ENCODE measurements around the gene TRPC4. TPM values are rescaled to one million over a fixed set of nuclear protein-coding genes. Genes with fewer than 3 reads are reported as not detected.

The TRPC4 gene
- total and polyA plus RNA-seq, 7 donors = 0.64 to 11.8 (median 9.4) TPM; not detected in 1

- H3K4me1 ChIP-seq = peaks cover 0 to 36% (median 18%) of the 10 kb centered on the region in 4 donors
- WGBS, 2 donors = 75 to 83% methylated on average over 2 of the region's 2 CpGs
- H3K27me3 ChIP-seq = no peaks in the 10 kb centered on the region
- no peaks in the 10 kb centered on the region for H3K36me3 ChIP-seq
- peak overlapping the region in 2 of 4 donors; percentile 1 to 53 for H3K27ac ChIP-seq
- H3K4me3 ChIP-seq = no peak overlapping the region
- intact Hi-C loops (cut with DNase I) = no loop called here
- no peak for TF ChIP-seq CTCF (IDR thresholded peaks at IDR 0.05)
- TF ChIP-seq POLR2AphosphoS5 (IDR thresholded peaks at IDR 0.05) = no peak
- no peak for TF ChIP-seq EP300 (IDR thresholded peaks at IDR 0.05)
- TF ChIP-seq POLR2A (IDR thresholded peaks at IDR 0.05) = no peak
- no peak for DNase-seq
- no peaks in the 10 kb centered on the region for H3K9me3 ChIP-seq
Measured at GRCh38 chr13:37618554-37618953, 251.0 kb downstream of the TRPC4 start.

GRCh38 chr13:37617173-37617572 is 252.4 kb downstream of the TRPC4 start:
- WGBS, 2 donors = 52 to 61% methylated on average over 1 of the region's 1 CpG
- Histone ChIP-seq H3K4me1 (peaks cover 0 to 36% (median 18%) of the 10 kb centered on the region in 4 donors), H3K27ac (no peak overlapping the region), H3K9me3 (no peaks in the 10 kb centered on the region), H3K4me3 (no peak overlapping the region), H3K36me3 (no peaks in the 10 kb centered on the region), H3K27me3 (no peaks in the 10 kb centered on the region)
- TF ChIP-seq POLR2AphosphoS5 (IDR thresholded peaks at IDR 0.05) (no peak), CTCF (IDR thresholded peaks at IDR 0.05) (no peak), EP300 (IDR thresholded peaks at IDR 0.05) (no peak), POLR2A (IDR thresholded peaks at IDR 0.05) (no peak)
- DNase-seq = no peak
- intact Hi-C loops (cut with DNase I) = no loop called here

GRCh38 chr13:37616131-37616530 is 253.4 kb downstream of the TRPC4 start:
- TF ChIP-seq POLR2AphosphoS5 (IDR thresholded peaks at IDR 0.05) = no peak
- no peak for TF ChIP-seq POLR2A (IDR thresholded peaks at IDR 0.05)
- TF ChIP-seq CTCF (IDR thresholded peaks at IDR 0.05) = no peak
- no peak for TF ChIP-seq EP300 (IDR thresholded peaks at IDR 0.05)
- Histone ChIP-seq H3K27me3 (no peaks in the 10 kb centered on the region), H3K36me3 (no peaks in the 10 kb centered on the region), H3K27ac (no peak overlapping the region), H3K9me3 (no peaks in the 10 kb centered on the region), H3K4me1 (peaks cover 0 to 31% (median 15%) of the 10 kb centered on the region in 4 donors), H3K4me3 (no peak overlapping the region)
- DNase-seq = no peak
- 86 to 97% methylated on average over 1 of the region's 1 CpG for WGBS, 2 donors
- intact Hi-C loops (cut with DNase I) = no loop called here

GRCh38 chr13:37615276-37615675 is 254.3 kb downstream of the TRPC4 start:
- TF ChIP-seq POLR2AphosphoS5 (IDR thresholded peaks at IDR 0.05) (no peak), EP300 (IDR thresholded peaks at IDR 0.05) (no peak), CTCF (IDR thresholded peaks at IDR 0.05) (no peak), POLR2A (IDR thresholded peaks at IDR 0.05) (no peak)

GRCh38 chr13:37613638-37614037 is 255.9 kb downstream of the TRPC4 start:
- Histone ChIP-seq H3K4me1 (peaks cover 0 to 24% (median 13%) of the 10 kb centered on the region in 4 donors), H3K27me3 (no peaks in the 10 kb centered on the region), H3K36me3 (no peaks in the 10 kb centered on the region), H3K27ac (no peak overlapping the region), H3K4me3 (no peak overlapping the region), H3K9me3 (no peaks in the 10 kb centered on the region)
- intact Hi-C loops (cut with DNase I) = no loop called here
- no peak for DNase-seq
- 70 to 74% methylated on average over 2 of the region's 2 CpGs for WGBS, 2 donors
- TF ChIP-seq CTCF (IDR thresholded peaks at IDR 0.05) (no peak), EP300 (IDR thresholded peaks at IDR 0.05) (no peak), POLR2AphosphoS5 (IDR thresholded peaks at IDR 0.05) (no peak), POLR2A (IDR thresholded peaks at IDR 0.05) (no peak)

More at GRCh38 chr13:37615276-37615675, 254.3 kb downstream of the TRPC4 start:
- intact Hi-C loops (cut with DNase I) = no loop called here
- Histone ChIP-seq H3K4me1 (peaks cover 0 to 31% (median 15%) of the 10 kb centered on the region in 4 donors), H3K36me3 (no peaks in the 10 kb centered on the region), H3K9me3 (no peaks in the 10 kb centered on the region), H3K27ac (no peak overlapping the region), H3K27me3 (no peaks in the 10 kb centered on the region), H3K4me3 (no peak overlapping the region)
- WGBS, 2 donors = 82 to 94% methylated on average over 2 of the region's 2 CpGs
- no peak for DNase-seq
